ENCODE data around the gene DAB2IP.

GRCh38 chr9:121742923-121743322 is 91.5 kb downstream of the DAB2IP start:
- TF ChIP-seq NFYB (CRISPR knock-in tag; conservative IDR thresholded peaks at IDR 0.05; ENCODE audit: low read depth) (no peak), CTCF (IDR thresholded peaks at IDR 0.05) (no peak), FOXP4 (CRISPR knock-in tag; IDR thresholded peaks at IDR 0.05) (no peak)
- TF ChIP-seq, protein P1, sequence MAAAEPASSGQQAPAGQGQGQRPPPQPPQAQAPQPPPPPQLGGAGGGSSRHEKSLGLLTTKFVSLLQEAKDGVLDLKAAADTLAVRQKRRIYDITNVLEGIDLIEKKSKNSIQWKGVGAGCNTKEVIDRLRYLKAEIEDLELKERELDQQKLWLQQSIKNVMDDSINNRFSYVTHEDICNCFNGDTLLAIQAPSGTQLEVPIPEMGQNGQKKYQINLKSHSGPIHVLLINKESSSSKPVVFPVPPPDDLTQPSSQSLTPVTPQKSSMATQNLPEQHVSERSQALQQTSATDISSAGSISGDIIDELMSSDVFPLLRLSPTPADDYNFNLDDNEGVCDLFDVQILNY (CRISPR knock-in tag; IDR thresholded peaks at IDR 0.05): no peak
